ENCODE measurements around the gene DOP1A.

DOP1A gene

DNA sequence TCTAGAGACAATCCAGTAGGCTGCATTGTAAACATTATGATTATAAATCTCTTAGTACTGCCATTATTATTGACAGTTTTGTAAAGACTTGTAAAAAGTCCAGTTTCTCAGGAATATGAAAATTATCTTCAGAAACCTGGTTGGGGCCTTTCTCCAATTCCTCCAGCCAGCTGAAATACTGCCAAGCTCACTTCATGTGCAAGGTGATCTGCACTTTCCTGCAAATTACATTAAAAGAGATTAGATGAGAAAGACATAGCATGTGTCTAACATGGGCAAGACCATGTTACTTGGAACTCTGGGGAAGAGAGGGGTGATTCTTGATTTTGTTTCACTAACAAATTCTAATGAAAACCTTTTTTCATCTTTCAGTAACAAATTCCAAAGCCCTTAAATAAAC is 101.6 kb downstream of the DOP1A start:
- Histone ChIP-seq H2AFZ (ENCODE audit: low read depth, low read length, severe bottlenecking) (no peak overlapping the region), H3K9me3 (ENCODE audit: insufficient read depth, low read length) (no peaks in the 10 kb centered on the region), H3K27me3 (ENCODE audit: low read length) (no peaks in the 10 kb centered on the region), H3K4me2 (ENCODE audit: low read depth, low read length, poor library complexity, severe bottlenecking) (no peak overlapping the region), H3K36me3 (ENCODE audit: low read length) (peaks cover 53% of the 10 kb centered on the region), H3K9me2 (replicated peaks; ENCODE audit: insufficient read depth, low read length) (no peaks in the 10 kb centered on the region), H3K9ac (ENCODE audit: low read length) (no peak overlapping the region), H3K79me2 (ENCODE audit: insufficient read depth, low read length) (no peaks in the 10 kb centered on the region), H4K20me1 (ENCODE audit: low read depth, low read length) (no peaks in the 10 kb centered on the region), H3K4me3 (ENCODE audit: insufficient read depth, low read length, poor library complexity, severe bottlenecking) (no peak overlapping the region), H3K27ac (ENCODE audit: low read depth, low read length) (no peak overlapping the region), H3F3A (ENCODE audit: insufficient read depth) (0 out of 2 replicates have a peak, but pooled peaks cover 3% of the 10 kb centered on the region)
- TF ChIP-seq, protein P1, sequence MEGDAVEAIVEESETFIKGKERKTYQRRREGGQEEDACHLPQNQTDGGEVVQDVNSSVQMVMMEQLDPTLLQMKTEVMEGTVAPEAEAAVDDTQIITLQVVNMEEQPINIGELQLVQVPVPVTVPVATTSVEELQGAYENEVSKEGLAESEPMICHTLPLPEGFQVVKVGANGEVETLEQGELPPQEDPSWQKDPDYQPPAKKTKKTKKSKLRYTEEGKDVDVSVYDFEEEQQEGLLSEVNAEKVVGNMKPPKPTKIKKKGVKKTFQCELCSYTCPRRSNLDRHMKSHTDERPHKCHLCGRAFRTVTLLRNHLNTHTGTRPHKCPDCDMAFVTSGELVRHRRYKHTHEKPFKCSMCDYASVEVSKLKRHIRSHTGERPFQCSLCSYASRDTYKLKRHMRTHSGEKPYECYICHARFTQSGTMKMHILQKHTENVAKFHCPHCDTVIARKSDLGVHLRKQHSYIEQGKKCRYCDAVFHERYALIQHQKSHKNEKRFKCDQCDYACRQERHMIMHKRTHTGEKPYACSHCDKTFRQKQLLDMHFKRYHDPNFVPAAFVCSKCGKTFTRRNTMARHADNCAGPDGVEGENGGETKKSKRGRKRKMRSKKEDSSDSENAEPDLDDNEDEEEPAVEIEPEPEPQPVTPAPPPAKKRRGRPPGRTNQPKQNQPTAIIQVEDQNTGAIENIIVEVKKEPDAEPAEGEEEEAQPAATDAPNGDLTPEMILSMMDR (IDR thresholded peaks at IDR 0.05; ENCODE audit: insufficient read depth, low read length, poor library complexity, severe bottlenecking): no peak
- no peak for TF ChIP-seq EZH2phosphoT487 (conservative IDR thresholded peaks at IDR 0.05; ENCODE audit: low read length)

DNA sequence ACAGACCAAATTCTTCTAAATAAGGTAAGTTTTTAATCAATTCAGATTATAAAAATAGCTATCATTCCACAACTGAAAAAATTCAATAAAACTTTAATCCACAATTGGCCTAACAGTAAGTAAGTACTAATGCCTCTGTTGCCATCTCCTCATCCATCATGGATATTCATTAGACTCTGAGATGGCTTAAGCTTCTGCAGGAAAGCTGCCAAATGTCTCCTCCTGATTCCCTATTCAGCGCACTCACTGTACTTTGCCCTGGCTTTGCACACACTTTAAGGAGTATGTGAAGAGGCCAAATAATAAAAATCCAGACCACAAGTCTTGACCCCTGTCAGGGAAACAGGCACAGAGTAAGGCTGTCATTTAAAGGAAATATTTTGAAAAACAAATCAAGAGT is 102.0 kb downstream of the DOP1A start:
- H2AFZ ChIP-seq (ENCODE audit: low read depth, low read length, severe bottlenecking): no peak overlapping the region
- H3K36me3 ChIP-seq (ENCODE audit: low read length): peaks cover 50% of the 10 kb centered on the region
- H3K9me2 ChIP-seq (replicated peaks; ENCODE audit: insufficient read depth, low read length): no peaks in the 10 kb centered on the region
- H3K27me3 ChIP-seq (ENCODE audit: low read length): no peaks in the 10 kb centered on the region
- H3F3A ChIP-seq (ENCODE audit: insufficient read depth): 0 out of 2 replicates have a peak, but pooled peaks cover 3% of the 10 kb centered on the region
- no peak overlapping the region for H3K9ac ChIP-seq (ENCODE audit: low read length)
- H3K4me2 ChIP-seq (ENCODE audit: low read depth, low read length, poor library complexity, severe bottlenecking): no peak overlapping the region
- TF ChIP-seq, protein P1 (IDR thresholded peaks at IDR 0.05; ENCODE audit: insufficient read depth, low read length, poor library complexity, severe bottlenecking): no peak
- TF ChIP-seq EZH2phosphoT487 (conservative IDR thresholded peaks at IDR 0.05; ENCODE audit: low read length): no peak
- no peak overlapping the region for H3K4me3 ChIP-seq (ENCODE audit: insufficient read depth, low read length, poor library complexity, severe bottlenecking)
- H3K79me2 ChIP-seq (ENCODE audit: insufficient read depth, low read length): no peaks in the 10 kb centered on the region
- H3K9me3 ChIP-seq (ENCODE audit: insufficient read depth, low read length): no peaks in the 10 kb centered on the region
- no peaks in the 10 kb centered on the region for H4K20me1 ChIP-seq (ENCODE audit: low read depth, low read length)
- H3K27ac ChIP-seq (ENCODE audit: low read depth, low read length): no peak overlapping the region

GRCh38 chr6:83176246-83176645 is 108.8 kb downstream of the DOP1A start:
- H3K4me2 ChIP-seq (ENCODE audit: low read depth, low read length, poor library complexity, severe bottlenecking): no peak overlapping the region
- no peaks in the 10 kb centered on the region for H3F3A ChIP-seq (ENCODE audit: insufficient read depth)
- peaks cover 9% of the 10 kb centered on the region; the same call in 1 of the 2 replicates for H3K36me3 ChIP-seq (ENCODE audit: low read length)
- H3K9ac ChIP-seq (ENCODE audit: low read length): no peak overlapping the region
- no peak overlapping the region for H3K4me3 ChIP-seq (ENCODE audit: insufficient read depth, low read length, poor library complexity, severe bottlenecking)
- H3K9me3 ChIP-seq (ENCODE audit: insufficient read depth, low read length): no peaks in the 10 kb centered on the region
- H2AFZ ChIP-seq (ENCODE audit: low read depth, low read length, severe bottlenecking): no peak overlapping the region
- no peak overlapping the region for H3K27ac ChIP-seq (ENCODE audit: low read depth, low read length)
- no peaks in the 10 kb centered on the region for H3K79me2 ChIP-seq (ENCODE audit: insufficient read depth, low read length)
- no peaks in the 10 kb centered on the region for H3K27me3 ChIP-seq (ENCODE audit: low read length)
- H4K20me1 ChIP-seq (ENCODE audit: low read depth, low read length): no peaks in the 10 kb centered on the region
- no peak for TF ChIP-seq EZH2phosphoT487 (conservative IDR thresholded peaks at IDR 0.05; ENCODE audit: low read length)
- TF ChIP-seq, protein P1 (IDR thresholded peaks at IDR 0.05; ENCODE audit: insufficient read depth, low read length, poor library complexity, severe bottlenecking): no peak
- no peaks in the 10 kb centered on the region for H3K9me2 ChIP-seq (replicated peaks; ENCODE audit: insufficient read depth, low read length)
